GM20000 (cell line): ENCODE measurements around the gene DOK4.

ENCODE experiments used
- DNase-seq: peaks from one replicate; pipeline ENCODE4 v3.0.0; 2012; ENCODE audit warnings: low spot score
- CTCF ChIP-seq: IDR thresholded peaks from 2 replicates; pipeline ENCODE4 v1.5.1; 2012; ENCODE audit warnings: mild to moderate bottlenecking, control low read depth; ENCODE audit errors: extremely low read depth, missing control alignments

The DOK4 gene

GRCh38 chr16:57531635-57532265, 45.5 kb upstream of the DOK4 start:
- TF ChIP-seq CTCF = no peak
- DNase-seq = no peak

- DNase-seq = no peak
- TF ChIP-seq CTCF = no peak
Observed at GRCh38 chr16:57531253-57531575, 44.9 kb upstream of the DOK4 start.

DNA sequence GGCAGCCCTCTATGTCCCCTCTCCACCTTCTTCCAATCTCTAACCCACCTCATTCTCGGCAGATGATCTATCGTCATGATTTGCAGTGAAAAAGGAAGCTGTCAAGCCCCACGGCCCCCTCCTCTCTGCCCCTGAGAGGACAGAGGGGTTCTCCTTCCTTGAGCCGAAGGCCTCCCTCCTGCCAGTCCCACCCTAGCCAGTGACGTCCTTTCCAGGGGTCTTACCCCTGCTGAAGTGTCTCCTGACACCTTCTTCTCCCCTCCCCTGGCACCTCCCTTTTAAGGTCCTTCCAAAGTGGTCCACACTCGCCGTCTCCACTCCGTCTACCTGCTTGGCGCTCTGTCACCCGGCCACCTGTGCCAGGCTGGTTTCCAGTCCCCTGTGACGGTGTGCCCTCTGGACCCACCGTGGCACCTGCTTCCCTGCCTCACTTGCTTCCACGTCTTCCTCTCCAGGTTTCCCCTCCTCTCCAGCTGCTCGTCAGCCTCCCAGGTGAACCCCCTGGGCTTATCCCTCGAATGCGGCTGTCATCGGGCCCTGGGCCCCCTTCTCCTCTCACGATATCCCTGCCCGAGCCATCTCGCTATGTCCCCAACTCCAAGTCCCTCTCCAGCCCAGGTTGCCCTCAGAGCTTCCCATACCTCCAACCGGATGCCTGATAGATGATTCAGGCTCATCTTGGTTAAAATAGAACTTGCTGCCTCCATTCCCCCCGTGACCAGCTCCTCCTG, 44.4 kb upstream of the DOK4 start:
- no peak for TF ChIP-seq CTCF

DNA sequence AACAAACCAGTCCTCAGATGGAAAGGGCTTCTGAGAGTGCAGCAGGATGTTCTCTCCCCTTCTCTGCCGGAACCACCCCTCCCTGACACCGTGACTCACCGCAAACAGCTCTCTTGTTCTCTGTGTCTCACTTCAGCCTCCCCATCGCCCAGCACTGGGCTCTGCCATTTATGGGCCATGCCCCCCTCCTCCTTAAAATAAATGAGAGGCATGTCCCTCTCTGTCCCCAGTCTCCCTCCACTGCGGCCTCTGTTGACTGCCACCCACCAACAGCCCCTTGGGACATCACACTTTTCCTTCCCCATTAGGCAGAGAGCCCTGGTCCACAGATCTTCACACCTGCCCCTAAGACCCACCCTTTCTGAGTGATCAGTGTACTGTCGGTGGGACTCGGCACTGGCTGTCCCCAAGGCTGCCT, 43.8 kb upstream of the DOK4 start:
- peak; percentile 85 for DNase-seq

More for the DNA sequence above, 44.4 kb upstream of the DOK4 start:
- DNase-seq = no peak

DNA sequence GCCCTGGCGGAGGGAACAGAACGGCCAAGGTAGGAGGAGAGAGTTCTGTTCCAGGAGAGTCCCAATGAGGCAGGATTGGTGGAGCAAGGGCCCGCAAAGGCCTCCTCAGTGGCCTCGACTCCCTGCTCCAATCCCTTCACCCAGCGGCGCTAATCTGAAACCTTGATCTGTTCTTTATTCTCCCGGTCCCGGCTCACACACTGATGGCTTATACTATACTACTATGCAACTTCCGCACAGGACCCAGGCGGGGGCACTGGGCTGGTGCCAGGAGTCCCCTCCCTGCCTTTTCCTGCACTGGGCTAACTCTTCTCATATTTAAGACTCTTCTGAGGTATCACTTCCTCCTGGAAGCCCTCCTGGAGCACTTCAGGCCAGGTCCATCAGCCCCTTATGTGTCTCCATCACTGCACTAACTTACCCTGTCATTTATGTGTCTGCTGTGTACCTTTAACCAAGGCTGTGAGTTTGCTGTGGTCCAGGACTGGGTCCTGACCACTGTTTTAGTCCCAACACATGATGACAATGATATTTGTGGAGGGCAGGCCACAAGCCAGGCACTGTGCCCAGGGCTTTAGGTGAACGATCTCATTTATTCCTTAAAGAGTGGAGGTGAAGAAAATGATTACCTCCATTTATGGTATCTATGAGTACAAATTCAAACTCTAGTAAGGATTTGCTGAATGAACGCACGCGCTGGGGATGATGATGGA, 43.3 kb upstream of the DOK4 start:
- TF ChIP-seq CTCF = no peak
- no peak for DNase-seq

More for the DNA sequence above, 43.8 kb upstream of the DOK4 start:
- no peak for TF ChIP-seq CTCF

GRCh38 chr16:57528499-57529390, 42.5 kb upstream of the DOK4 start:
- no peak for DNase-seq
- no peak for TF ChIP-seq CTCF
